HepG2 (cell line): ENCODE measurements around the gene TOB1. TPM values are rescaled to one million over a fixed set of nuclear protein-coding genes. Genes with fewer than 3 reads are reported as not detected.

Experiments used
- FOXA1 ChIP-seq, 2 experiments: fragments of 450-650 bp in 1 of 2; sonication (generic) in 1 of 2; formaldehyde crosslinking in 1 of 2; IDR thresholded peaks; 2 replicates each; pipeline versions ENCODE4 v1.4.0 to v1.6.1; 2016 to 2020; ENCODE audit warnings: missing genetic modification reagents in 1 of 2
- GFI1 ChIP-seq: sonication (generic); formaldehyde crosslinking; IDR thresholded peaks from 2 replicates; pipeline ENCODE4 v1.5.0; 2020; ENCODE audit warnings: missing genetic modification reagents, mild to moderate bottlenecking, borderline replicate concordance
- HNF4A ChIP-seq: sonication (generic); formaldehyde crosslinking; IDR thresholded peaks from 2 replicates; pipeline ENCODE4 v1.4.0; 2020; ENCODE audit warnings: missing genetic modification reagents
- HNF4G ChIP-seq, 2 experiments: sonication (generic) in 1 of 2; formaldehyde crosslinking in 1 of 2; IDR thresholded peaks; 2 replicates each; pipeline versions ENCODE4 v1.4.0 to v1.6.1; 2011 to 2020; ENCODE audit warnings: borderline replicate concordance in 2 of 2, low read depth in 2 of 2, mild to moderate bottlenecking in 2 of 2, low read length in 1 of 2, missing genetic modification reagents in 1 of 2, moderate library complexity in 1 of 2
- ISL2 ChIP-seq: sonication (generic); formaldehyde crosslinking; IDR thresholded peaks from 2 replicates; pipeline ENCODE4 v1.5.0; 2020; ENCODE audit warnings: missing genetic modification reagents
- KLF6 ChIP-seq: IDR thresholded peaks from 2 replicates; pipeline ENCODE4 v1.8.0; 2016; ENCODE audit warnings: missing biosample characterization, missing genetic modification reagents
- MTA3 ChIP-seq: sonication (generic); formaldehyde crosslinking; IDR thresholded peaks from 2 replicates; pipeline ENCODE4 v1.4.0; 2020; ENCODE audit warnings: missing genetic modification reagents
- PAWR ChIP-seq: sonication (generic); formaldehyde crosslinking; IDR thresholded peaks from 2 replicates; pipeline ENCODE4 v1.4.0; 2020; ENCODE audit warnings: missing genetic modification reagents, mild to moderate bottlenecking, borderline replicate concordance
- SPEN ChIP-seq: sonication (generic); formaldehyde crosslinking; IDR thresholded peaks from 2 replicates; pipeline ENCODE4 v1.5.1; 2020; ENCODE audit warnings: low read depth, mild to moderate bottlenecking, missing genetic modification reagents
- U2AF2 ChIP-seq: fragments of 200-400 bp; formaldehyde crosslinking; IDR thresholded peaks from 2 replicates; pipeline ENCODE4 v1.6.1; 2017; ENCODE audit warnings: low read depth, mild to moderate bottlenecking, low read length
- ZFP41 ChIP-seq: sonication (generic); formaldehyde crosslinking; IDR thresholded peaks from 2 replicates; pipeline ENCODE4 v1.4.0; 2020; ENCODE audit warnings: mild to moderate bottlenecking, missing genetic modification reagents, borderline replicate concordance
- ZMYM3 ChIP-seq: sonication (generic); formaldehyde crosslinking; IDR thresholded peaks from 2 replicates; pipeline ENCODE4 v1.5.1; 2020; ENCODE audit warnings: mild to moderate bottlenecking, missing genetic modification reagents
- ZNF331 ChIP-seq: sonication (generic); formaldehyde crosslinking; IDR thresholded peaks from 2 replicates; pipeline ENCODE4 v1.4.0; 2020; ENCODE audit warnings: missing genetic modification reagents
- ZNF816 ChIP-seq: sonication (generic); formaldehyde crosslinking; IDR thresholded peaks from 2 replicates; pipeline ENCODE4 v1.8.0; 2022; ENCODE audit warnings: missing genetic modification reagents, mild to moderate bottlenecking, borderline replicate concordance
- polyA plus RNA-seq, 8 experiments: library from polyadenylated mRNA; depleted of rRNA in 3 of 8; stranded (reverse) in 7 of 8; unstranded in 1 of 8; fragments of >200 nt; fragmentation: Illumina TruSeq in 4 of 8; extraction: Trizol in 4 of 8; gene quantifications; 2 replicates each; pipeline versions ENCODE4 v1.2.1 to v1.2.3, GENCODE V29; 2011 to 2016; ENCODE audit warnings: low read depth in 4 of 8, missing spikeins in 1 of 8, mixed read lengths in 1 of 8; ENCODE audit not compliant: insufficient read depth in 1 of 8
- total RNA-seq, 5 experiments: library from RNA; depleted of rRNA; stranded (reverse); fragments of >200 nt; fragmentation: Illumina TruSeq; extraction: Trizol; gene quantifications; 2 replicates each; pipeline ENCODE4 v1.2.3, GENCODE V29; 2016; ENCODE audit warnings: low read depth in 1 of 5
- TF ChIP-seq, protein P1 (sequence below): IDR thresholded peaks from 2 replicates; pipeline ENCODE4 v1.4.0; 2020; ENCODE audit warnings: mild to moderate bottlenecking, missing genetic modification reagents
- TF ChIP-seq, protein P2 (sequence below): sonication (generic); formaldehyde crosslinking; IDR thresholded peaks from 2 replicates; pipeline ENCODE4 v1.4.0; 2020; ENCODE audit warnings: missing genetic modification reagents
- TF ChIP-seq, protein P3 (sequence below): sonication (generic); formaldehyde crosslinking; IDR thresholded peaks from 2 replicates; pipeline ENCODE4 v1.5.1; 2020; ENCODE audit warnings: mild to moderate bottlenecking, missing genetic modification reagents, borderline replicate concordance

The TOB1 gene
- total and polyA plus RNA-seq, 2 of the 13 experiments (the other 11 are each of a cell fraction or from before 2014, with no cell fraction given), result 21.9 to 57.7 TPM

DNA sequence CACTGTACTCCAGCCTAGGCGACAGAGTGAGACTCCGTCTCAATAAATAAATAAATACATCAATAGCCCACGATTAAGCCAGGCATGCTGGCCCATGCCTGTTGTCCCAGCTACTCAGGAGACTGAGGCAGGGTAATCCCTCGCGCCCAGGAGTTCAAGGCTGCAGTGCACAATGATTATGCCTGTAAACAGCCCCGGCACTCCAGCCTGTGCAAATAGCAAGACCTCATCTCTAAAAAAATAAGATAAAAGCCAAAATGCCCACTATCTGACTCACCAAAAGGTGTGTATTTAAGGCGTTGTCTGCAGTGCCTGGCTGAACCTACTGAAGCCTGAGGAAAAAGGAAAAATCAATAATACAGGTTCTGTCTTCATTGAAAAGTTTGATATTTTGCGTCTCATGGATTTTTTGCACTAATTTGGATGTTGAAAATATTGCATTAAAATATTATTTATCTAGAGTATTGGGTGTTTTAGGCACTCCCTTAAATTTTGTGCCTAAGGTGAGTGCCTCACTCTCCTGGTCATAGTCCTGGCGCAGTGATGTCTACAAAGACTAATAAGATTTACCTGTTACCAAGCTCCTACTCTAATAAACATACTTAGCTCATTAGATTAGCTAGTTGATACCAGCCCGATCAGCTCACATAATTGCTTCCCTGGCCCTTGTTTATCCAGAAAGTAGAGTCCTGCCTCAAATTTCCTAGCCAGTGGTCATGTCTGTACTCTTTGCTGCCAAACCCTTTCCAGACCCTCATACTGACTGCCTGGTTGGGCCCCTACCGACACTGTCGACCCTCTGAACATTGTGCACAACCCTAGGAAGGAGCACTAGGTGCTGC, 24.7 kb upstream of the TOB1 start (continued):
- peak; percentile 53; the same call in 1 of the 2 replicates for TF ChIP-seq SPEN (CRISPR knock-in tag)
- no peak for TF ChIP-seq ZFP41
- no peak for TF ChIP-seq MTA3 (CRISPR knock-in tag)
- 0 out of 2 replicates have a peak, but pooled peaks have one; percentile 61 for TF ChIP-seq PAWR (CRISPR knock-in tag)
- TF ChIP-seq FOXA1 (IDR thresholded peaks at IDR 0.05), result peak; percentile 84
- peak; percentile 96 for TF ChIP-seq FOXA1 (CRISPR knock-in tag; IDR thresholded peaks at IDR 0.05)
- TF ChIP-seq, protein P1, sequence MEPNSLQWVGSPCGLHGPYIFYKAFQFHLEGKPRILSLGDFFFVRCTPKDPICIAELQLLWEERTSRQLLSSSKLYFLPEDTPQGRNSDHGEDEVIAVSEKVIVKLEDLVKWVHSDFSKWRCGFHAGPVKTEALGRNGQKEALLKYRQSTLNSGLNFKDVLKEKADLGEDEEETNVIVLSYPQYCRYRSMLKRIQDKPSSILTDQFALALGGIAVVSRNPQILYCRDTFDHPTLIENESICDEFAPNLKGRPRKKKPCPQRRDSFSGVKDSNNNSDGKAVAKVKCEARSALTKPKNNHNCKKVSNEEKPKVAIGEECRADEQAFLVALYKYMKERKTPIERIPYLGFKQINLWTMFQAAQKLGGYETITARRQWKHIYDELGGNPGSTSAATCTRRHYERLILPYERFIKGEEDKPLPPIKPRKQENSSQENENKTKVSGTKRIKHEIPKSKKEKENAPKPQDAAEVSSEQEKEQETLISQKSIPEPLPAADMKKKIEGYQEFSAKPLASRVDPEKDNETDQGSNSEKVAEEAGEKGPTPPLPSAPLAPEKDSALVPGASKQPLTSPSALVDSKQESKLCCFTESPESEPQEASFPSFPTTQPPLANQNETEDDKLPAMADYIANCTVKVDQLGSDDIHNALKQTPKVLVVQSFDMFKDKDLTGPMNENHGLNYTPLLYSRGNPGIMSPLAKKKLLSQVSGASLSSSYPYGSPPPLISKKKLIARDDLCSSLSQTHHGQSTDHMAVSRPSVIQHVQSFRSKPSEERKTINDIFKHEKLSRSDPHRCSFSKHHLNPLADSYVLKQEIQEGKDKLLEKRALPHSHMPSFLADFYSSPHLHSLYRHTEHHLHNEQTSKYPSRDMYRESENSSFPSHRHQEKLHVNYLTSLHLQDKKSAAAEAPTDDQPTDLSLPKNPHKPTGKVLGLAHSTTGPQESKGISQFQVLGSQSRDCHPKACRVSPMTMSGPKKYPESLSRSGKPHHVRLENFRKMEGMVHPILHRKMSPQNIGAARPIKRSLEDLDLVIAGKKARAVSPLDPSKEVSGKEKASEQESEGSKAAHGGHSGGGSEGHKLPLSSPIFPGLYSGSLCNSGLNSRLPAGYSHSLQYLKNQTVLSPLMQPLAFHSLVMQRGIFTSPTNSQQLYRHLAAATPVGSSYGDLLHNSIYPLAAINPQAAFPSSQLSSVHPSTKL (CRISPR knock-in tag), result peak; percentile 96
- peak; percentile 56; the same call in 1 of the 2 replicates for TF ChIP-seq HNF4G (IDR thresholded peaks at IDR 0.05; ENCODE audit: borderline replicate concordance, low read depth, low read length)
- peak; percentile 41; the same call in 1 of the 2 replicates for TF ChIP-seq HNF4G (CRISPR knock-in tag; IDR thresholded peaks at IDR 0.05; ENCODE audit: borderline replicate concordance, low read depth)
- no peak for TF ChIP-seq U2AF2
- peak; percentile 76; the same call in 1 of the 2 replicates for TF ChIP-seq ZNF816 (CRISPR knock-in tag)
- TF ChIP-seq KLF6 (CRISPR knock-in tag), result peak; percentile 76; the same call in 1 of the 2 replicates
- TF ChIP-seq ZMYM3, result peak; percentile 72
- TF ChIP-seq, protein P2, sequence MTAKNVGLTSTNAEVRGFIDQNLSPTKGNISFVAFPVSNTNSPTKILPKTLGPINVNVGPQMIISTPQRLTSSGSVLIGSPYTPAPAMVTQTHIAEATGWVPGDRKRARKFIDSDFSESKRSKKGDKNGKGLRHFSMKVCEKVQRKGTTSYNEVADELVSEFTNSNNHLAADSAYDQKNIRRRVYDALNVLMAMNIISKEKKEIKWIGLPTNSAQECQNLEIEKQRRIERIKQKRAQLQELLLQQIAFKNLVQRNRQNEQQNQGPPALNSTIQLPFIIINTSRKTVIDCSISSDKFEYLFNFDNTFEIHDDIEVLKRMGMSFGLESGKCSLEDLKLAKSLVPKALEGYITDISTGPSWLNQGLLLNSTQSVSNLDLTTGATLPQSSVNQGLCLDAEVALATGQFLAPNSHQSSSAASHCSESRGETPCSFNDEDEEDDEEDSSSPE (CRISPR knock-in tag), result 0 out of 2 replicates have a peak, but pooled peaks have one; percentile 35
- TF ChIP-seq, protein P3, sequence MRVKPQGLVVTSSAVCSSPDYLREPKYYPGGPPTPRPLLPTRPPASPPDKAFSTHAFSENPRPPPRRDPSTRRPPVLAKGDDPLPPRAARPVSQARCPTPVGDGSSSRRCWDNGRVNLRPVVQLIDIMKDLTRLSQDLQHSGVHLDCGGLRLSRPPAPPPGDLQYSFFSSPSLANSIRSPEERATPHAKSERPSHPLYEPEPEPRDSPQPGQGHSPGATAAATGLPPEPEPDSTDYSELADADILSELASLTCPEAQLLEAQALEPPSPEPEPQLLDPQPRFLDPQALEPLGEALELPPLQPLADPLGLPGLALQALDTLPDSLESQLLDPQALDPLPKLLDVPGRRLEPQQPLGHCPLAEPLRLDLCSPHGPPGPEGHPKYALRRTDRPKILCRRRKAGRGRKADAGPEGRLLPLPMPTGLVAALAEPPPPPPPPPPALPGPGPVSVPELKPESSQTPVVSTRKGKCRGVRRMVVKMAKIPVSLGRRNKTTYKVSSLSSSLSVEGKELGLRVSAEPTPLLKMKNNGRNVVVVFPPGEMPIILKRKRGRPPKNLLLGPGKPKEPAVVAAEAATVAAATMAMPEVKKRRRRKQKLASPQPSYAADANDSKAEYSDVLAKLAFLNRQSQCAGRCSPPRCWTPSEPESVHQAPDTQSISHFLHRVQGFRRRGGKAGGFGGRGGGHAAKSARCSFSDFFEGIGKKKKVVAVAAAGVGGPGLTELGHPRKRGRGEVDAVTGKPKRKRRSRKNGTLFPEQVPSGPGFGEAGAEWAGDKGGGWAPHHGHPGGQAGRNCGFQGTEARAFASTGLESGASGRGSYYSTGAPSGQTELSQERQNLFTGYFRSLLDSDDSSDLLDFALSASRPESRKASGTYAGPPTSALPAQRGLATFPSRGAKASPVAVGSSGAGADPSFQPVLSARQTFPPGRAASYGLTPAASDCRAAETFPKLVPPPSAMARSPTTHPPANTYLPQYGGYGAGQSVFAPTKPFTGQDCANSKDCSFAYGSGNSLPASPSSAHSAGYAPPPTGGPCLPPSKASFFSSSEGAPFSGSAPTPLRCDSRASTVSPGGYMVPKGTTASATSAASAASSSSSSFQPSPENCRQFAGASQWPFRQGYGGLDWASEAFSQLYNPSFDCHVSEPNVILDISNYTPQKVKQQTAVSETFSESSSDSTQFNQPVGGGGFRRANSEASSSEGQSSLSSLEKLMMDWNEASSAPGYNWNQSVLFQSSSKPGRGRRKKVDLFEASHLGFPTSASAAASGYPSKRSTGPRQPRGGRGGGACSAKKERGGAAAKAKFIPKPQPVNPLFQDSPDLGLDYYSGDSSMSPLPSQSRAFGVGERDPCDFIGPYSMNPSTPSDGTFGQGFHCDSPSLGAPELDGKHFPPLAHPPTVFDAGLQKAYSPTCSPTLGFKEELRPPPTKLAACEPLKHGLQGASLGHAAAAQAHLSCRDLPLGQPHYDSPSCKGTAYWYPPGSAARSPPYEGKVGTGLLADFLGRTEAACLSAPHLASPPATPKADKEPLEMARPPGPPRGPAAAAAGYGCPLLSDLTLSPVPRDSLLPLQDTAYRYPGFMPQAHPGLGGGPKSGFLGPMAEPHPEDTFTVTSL (CRISPR knock-in tag), result peak; percentile 95; the same call in 1 of the 2 replicates
- peak; percentile 70; the same call in 1 of the 2 replicates for TF ChIP-seq GFI1 (CRISPR knock-in tag)
- TF ChIP-seq HNF4A (CRISPR knock-in tag), result peak; percentile 87
- TF ChIP-seq ISL2 (CRISPR knock-in tag), result peak; percentile 90
- peak; percentile 67; the same call in 1 of the 2 replicates for TF ChIP-seq ZNF331 (CRISPR knock-in tag)
